HEK293T (cell line): ENCODE measurements around the gene PAQR5.

Source experiments
- BHLHE40 ChIP-seq: fragments of 450-650 bp; IDR thresholded peaks from 2 replicates; pipeline ENCODE4 v1.6.1; 2016; ENCODE audit warnings: mild to moderate bottlenecking, moderate library complexity, borderline replicate concordance
- FOXA1 ChIP-seq: fragments of 450-650 bp; IDR thresholded peaks from 2 replicates; pipeline ENCODE4 v1.6.1; 2016; ENCODE audit warnings: mild to moderate bottlenecking
- SP1 ChIP-seq: fragments of 450-650 bp; IDR thresholded peaks from 2 replicates; pipeline ENCODE4 v1.6.1; 2017
- SUZ12 ChIP-seq: fragments of 450-650 bp; IDR thresholded peaks from 2 replicates; pipeline ENCODE4 v1.6.1; 2016; ENCODE audit warnings: mild to moderate bottlenecking
- TF ChIP-seq, protein P1 (sequence below): fragments of 450-650 bp; IDR thresholded peaks from 2 replicates; pipeline ENCODE4 v1.6.1; 2016

DNA sequence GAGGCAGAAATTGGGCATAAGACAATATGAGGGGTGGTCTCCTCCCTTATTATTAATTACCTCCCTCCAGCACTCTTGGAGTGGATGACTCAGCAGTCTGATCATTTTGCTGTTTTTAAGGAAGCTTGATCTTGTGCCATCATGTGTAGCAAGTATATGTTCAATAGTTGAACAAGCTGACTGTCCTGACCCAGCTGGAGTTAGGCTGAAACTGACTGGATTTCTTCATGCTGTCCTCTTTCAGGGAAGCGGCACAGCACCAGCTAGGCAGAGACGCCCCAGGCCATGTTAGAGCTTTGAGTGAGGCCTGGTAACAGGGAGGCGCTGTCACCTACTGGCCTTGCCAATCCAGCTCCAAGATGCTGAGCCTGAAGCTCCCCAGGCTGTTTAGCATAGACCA lies 61.0 kb downstream of the PAQR5 start:
- TF ChIP-seq SUZ12 = no peak
- no peak for TF ChIP-seq BHLHE40
- TF ChIP-seq FOXA1 = no peak
- TF ChIP-seq, protein P1, sequence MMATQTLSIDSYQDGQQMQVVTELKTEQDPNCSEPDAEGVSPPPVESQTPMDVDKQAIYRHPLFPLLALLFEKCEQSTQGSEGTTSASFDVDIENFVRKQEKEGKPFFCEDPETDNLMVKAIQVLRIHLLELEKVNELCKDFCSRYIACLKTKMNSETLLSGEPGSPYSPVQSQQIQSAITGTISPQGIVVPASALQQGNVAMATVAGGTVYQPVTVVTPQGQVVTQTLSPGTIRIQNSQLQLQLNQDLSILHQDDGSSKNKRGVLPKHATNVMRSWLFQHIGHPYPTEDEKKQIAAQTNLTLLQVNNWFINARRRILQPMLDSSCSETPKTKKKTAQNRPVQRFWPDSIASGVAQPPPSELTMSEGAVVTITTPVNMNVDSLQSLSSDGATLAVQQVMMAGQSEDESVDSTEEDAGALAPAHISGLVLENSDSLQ = no peak
- TF ChIP-seq SP1 = no peak
